ENCODE data around the gene ATOH1.

Gene ATOH1

GRCh38 chr4:93865650-93866049 is 37.1 kb downstream of the ATOH1 start:
- FAIRE-seq, result no peak
- no peak for DNase-seq (ENCODE audit: insufficient read length, low spot score)
- TF ChIP-seq POLR2A (IDR thresholded peaks at IDR 0.05; ENCODE audit: low read depth, low read length), result no peak

GRCh38 chr4:93867416-93868001 is 39.0 kb downstream of the ATOH1 start:
- DNase-seq (ENCODE audit: insufficient read length, low spot score), result no peak
- TF ChIP-seq POLR2A (IDR thresholded peaks at IDR 0.05; ENCODE audit: low read depth, low read length), result no peak
- no peak for FAIRE-seq

- no peak for FAIRE-seq
- no peak for TF ChIP-seq POLR2A (IDR thresholded peaks at IDR 0.05; ENCODE audit: low read depth, low read length)
- DNase-seq (ENCODE audit: insufficient read length, low spot score), result no peak
Observed at GRCh38 chr4:93870876-93871458, 42.4 kb downstream of the ATOH1 start.

GRCh38 chr4:93876754-93877153 is 48.2 kb downstream of the ATOH1 start:
- FAIRE-seq (no peak), DNase-seq (ENCODE audit: insufficient read length, low spot score) (no peak)
- TF ChIP-seq POLR2A (IDR thresholded peaks at IDR 0.05; ENCODE audit: low read depth, low read length), result no peak

- FAIRE-seq (no peak), DNase-seq (ENCODE audit: insufficient read length, low spot score) (no peak)
- no peak for TF ChIP-seq POLR2A (IDR thresholded peaks at IDR 0.05; ENCODE audit: low read depth, low read length)
Observed at GRCh38 chr4:93878566-93878965, 50.0 kb downstream of the ATOH1 start.

- DNase-seq (ENCODE audit: insufficient read length, low spot score) (no peak), FAIRE-seq (no peak)
- TF ChIP-seq POLR2A (IDR thresholded peaks at IDR 0.05; ENCODE audit: low read depth, low read length), result no peak
Observed at GRCh38 chr4:93879919-93880318, 51.4 kb downstream of the ATOH1 start.
